IPS DF 6.9 (cell line): ENCODE results near the gene PLTP.

Source experiments
- DNase-seq: peaks from one replicate; pipeline ENCODE4 v3.0.0-alpha.2; 2013; ENCODE audit warnings: low read depth, low spot score
- H3K27ac ChIP-seq: one replicate; pipeline ENCODE4 v1.5.1; 2013; ENCODE audit warnings: low read length, control low read depth
- H3K27me3 ChIP-seq: 2 replicates; pipeline ENCODE4 v1.6.1; 2013; ENCODE audit warnings: mild to moderate bottlenecking, low read length; ENCODE audit not compliant: control insufficient read depth, insufficient read depth
- H3K36me3 ChIP-seq: 2 replicates; pipeline ENCODE4 v1.6.1; 2013; ENCODE audit warnings: low read length; ENCODE audit not compliant: control insufficient read depth, insufficient read depth
- H3K4me1 ChIP-seq: 2 replicates; pipeline ENCODE4 v1.6.1; 2013; ENCODE audit warnings: low read length; ENCODE audit not compliant: control insufficient read depth, insufficient read depth
- H3K4me3 ChIP-seq: 2 replicates; pipeline ENCODE4 v1.5.1; 2013; ENCODE audit warnings: mild to moderate bottlenecking, low read length
- H3K9me3 ChIP-seq: 2 replicates; pipeline ENCODE4 v1.6.1; 2013; ENCODE audit warnings: low read length, inconsistent platforms; ENCODE audit not compliant: control insufficient read depth, insufficient read depth
- WGBS: extraction: QIAGEN DNeasy Blood & Tissue Kit; methylation state at CpG from one replicate; pipeline ENCODE4 v1.1.7; 2013; ENCODE audit warnings: mixed read lengths, missing lambda C conversion rate; ENCODE audit not compliant: insufficient read length, insufficient coverage; 5-methylcytosine and 5-hydroxymethylcytosine counted together

Gene PLTP

GRCh38 chr20:45852326-45852725 lies 59.6 kb downstream of the PLTP start:
- Histone ChIP-seq H3K9me3 (no peaks in the 10 kb centered on the region), H3K36me3 (peaks cover 5% of the 10 kb centered on the region), H3K27ac (no peak overlapping the region), H3K4me3 (no peak overlapping the region), H3K4me1 (peaks cover 5% of the 10 kb centered on the region; the same call in 1 of the 2 replicates), H3K27me3 (no peaks in the 10 kb centered on the region)
- no peak for DNase-seq
- WGBS, result no CpG with 5 or more reads among the region's 6 CpGs

DNA sequence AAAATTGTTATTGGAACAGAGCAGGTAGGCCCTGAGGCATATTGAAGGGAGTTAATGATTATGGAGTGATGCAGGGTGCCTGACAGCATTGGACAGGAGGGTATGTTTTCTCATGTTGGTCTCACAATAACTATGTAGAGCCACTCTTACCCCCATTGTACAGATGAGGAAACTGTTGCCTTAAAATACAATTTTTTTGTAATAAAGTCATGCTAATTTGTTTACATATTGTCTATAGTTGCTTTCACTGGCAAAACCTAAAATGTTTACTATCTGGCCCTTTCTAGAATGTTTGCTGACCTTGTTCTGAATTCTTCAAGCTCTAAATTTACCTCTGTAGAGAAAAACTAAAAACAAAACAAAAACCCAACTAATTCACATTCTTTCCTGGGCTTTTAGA lies 60.5 kb downstream of the PLTP start:
- no peak overlapping the region for H3K27ac ChIP-seq
- DNase-seq, result no peak
- no peak overlapping the region for H3K4me3 ChIP-seq
- no peaks in the 10 kb centered on the region for H3K27me3 ChIP-seq
- peaks cover 5% of the 10 kb centered on the region for H3K36me3 ChIP-seq
- peaks cover 4% of the 10 kb centered on the region; the same call in 1 of the 2 replicates for H3K4me1 ChIP-seq
- no peaks in the 10 kb centered on the region for H3K9me3 ChIP-seq

- H3K4me1 ChIP-seq, result peaks cover 4% of the 10 kb centered on the region; the same call in 1 of the 2 replicates
- H3K9me3 ChIP-seq, result no peaks in the 10 kb centered on the region
- peaks cover 5% of the 10 kb centered on the region for H3K36me3 ChIP-seq
- H3K4me3 ChIP-seq, result no peak overlapping the region
- H3K27me3 ChIP-seq, result no peaks in the 10 kb centered on the region
- H3K27ac ChIP-seq, result no peak overlapping the region
- no peak for DNase-seq
- no CpG with 5 or more reads among the region's 1 CpG for WGBS
Observed at GRCh38 chr20:45850926-45851325, 61.0 kb downstream of the PLTP start.

- Histone ChIP-seq H3K4me1 (peaks cover 4% of the 10 kb centered on the region; the same call in 1 of the 2 replicates), H3K27me3 (no peaks in the 10 kb centered on the region), H3K4me3 (no peak overlapping the region), H3K27ac (no peak overlapping the region), H3K36me3 (peaks cover 5% of the 10 kb centered on the region), H3K9me3 (no peaks in the 10 kb centered on the region)
- no CpG with 5 or more reads among the region's 2 CpGs for WGBS
- DNase-seq, result no peak
Observed at GRCh38 chr20:45850238-45850637, 61.7 kb downstream of the PLTP start.

DNA sequence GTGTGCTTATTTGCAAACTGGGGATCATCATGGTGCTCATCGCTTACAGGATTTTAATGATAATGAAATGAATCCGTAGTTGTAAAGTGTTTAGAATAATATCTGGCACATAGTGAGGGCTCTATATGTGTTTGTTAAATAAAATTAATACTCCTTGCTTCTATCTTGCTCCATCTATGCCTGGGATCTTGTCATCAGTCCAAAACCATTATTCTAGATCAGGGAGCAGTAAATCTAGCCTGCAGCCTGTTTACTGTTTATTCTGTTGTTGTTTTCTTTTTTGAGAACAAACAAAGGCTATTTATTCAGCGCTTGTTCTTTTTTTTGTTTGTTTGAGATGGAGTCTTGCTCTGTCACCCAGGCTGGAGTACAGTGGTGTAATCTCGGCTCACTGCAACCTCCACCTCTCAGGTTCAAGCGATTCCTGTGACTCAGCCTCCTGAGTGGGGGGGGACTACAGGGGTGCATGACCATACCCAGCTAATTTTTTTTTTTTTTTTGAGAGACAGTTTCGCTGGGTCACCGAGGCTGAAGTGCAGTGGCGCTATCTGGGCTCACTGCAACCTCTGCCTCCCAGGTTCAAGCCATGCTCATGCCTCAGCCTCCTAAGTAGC lies 62.9 kb downstream of the PLTP start:
- Histone ChIP-seq H3K27me3 (no peaks in the 10 kb centered on the region), H3K4me3 (no peak overlapping the region), H3K4me1 (0 out of 2 replicates have a peak, but pooled peaks cover 1% of the 10 kb centered on the region), H3K9me3 (no peaks in the 10 kb centered on the region), H3K27ac (no peak overlapping the region), H3K36me3 (peaks cover 8% of the 10 kb centered on the region)
- no CpG with 5 or more reads among the region's 8 CpGs for WGBS
- no peak for DNase-seq
